Esophagus squamous epithelium (tissue), 4 donors: ENCODE measurements around the gene FAM222A.

Experiments
- CTCF ChIP-seq, 6 experiments: fragments of 450-650 bp in 4 of 6; fragments of 200-600 bp in 2 of 6; sonication (generic) in 2 of 6; IDR thresholded peaks; one replicate each; pipeline ENCODE4 v1.5.1; 2016 to 2019; ENCODE audit warnings: antibody characterized with exemption in 6 of 6, mild to moderate bottlenecking in 4 of 6, moderate library complexity in 4 of 6
- POLR2A ChIP-seq, 4 donors: fragments of 450-650 bp; IDR thresholded peaks; one replicate each; pipeline ENCODE4 v1.6.1; 2017; ENCODE audit warnings: antibody characterized with exemption in 4 of 4, mild to moderate bottlenecking in 4 of 4, moderate library complexity in 3 of 4

- no peak for TF ChIP-seq CTCF (IDR thresholded peaks at IDR 0.05)
- no peak for TF ChIP-seq POLR2A (IDR thresholded peaks at IDR 0.05)
Measured at GRCh38 chr12:109664402-109664801, 49.2 kb upstream of the FAM222A start.
